ENCODE measurements around the gene SLC45A2.

GRCh38 chr5:33905381-33905780, 79.1 kb downstream of the SLC45A2 start:
- TF ChIP-seq CTCF (IDR thresholded peaks at IDR 0.05) (no peak), TCF7L2 (IDR thresholded peaks at IDR 0.05; ENCODE audit: low read depth, low read length) (no peak), REST (IDR thresholded peaks at IDR 0.05; ENCODE audit: insufficient read depth in 1 of 2, low read depth in 2 of 2, low read length in 1 of 2) (no peak), POLR2AphosphoS5 (IDR thresholded peaks at IDR 0.05; ENCODE audit: low read depth, low read length) (no peak)

Measured in Panc1 (cell line).